Thyroid gland (tissue), 4 donors: ENCODE results near the gene CCNB1IP1. TPM values are rescaled to one million over a fixed set of nuclear protein-coding genes. Genes with fewer than 3 reads are reported as not detected.
A peak's percentile ranks its signal among the peaks of the same experiment; 100 is the strongest.
"Not testable (repeated sequence)": the region's sequence is repeated elsewhere in the genome, so short reads cannot be mapped to it uniquely, and the experiment has no call there.

Experiments used
- DNase-seq, 2 donors: peaks; one replicate each; pipeline ENCODE4 v3.0.0-alpha.2; 2019
- H3K27ac ChIP-seq, 3 donors: fragments of 200-600 bp; sonication (generic); 1 replicate in 2 of 3; 2 replicates in 1 of 3; pipeline ENCODE4 v1.5.1; 2016 to 2019; ENCODE audit warnings: mild to moderate bottlenecking in 1 of 3, moderate library complexity in 1 of 3
- H3K27me3 ChIP-seq: fragments of 200-600 bp; sonication (generic); one replicate; pipeline ENCODE4 v1.5.1; 2019
- H3K36me3 ChIP-seq, 2 donors: fragments of 200-600 bp; sonication (generic); one replicate each; pipeline ENCODE4 v1.5.1; 2016 to 2019
- H3K4me1 ChIP-seq, 2 donors: fragments of 200-600 bp; sonication (generic); one replicate each; pipeline ENCODE4 v1.5.1; 2017 to 2019
- H3K4me3 ChIP-seq, 3 donors: fragments of 200-600 bp; sonication (generic); replicated peaks in 1 of 3; 1 replicate in 2 of 3; 2 replicates in 1 of 3; pipeline ENCODE4 v1.5.1; 2016; ENCODE audit warnings: mild to moderate bottlenecking in 1 of 3
- H3K9me3 ChIP-seq: fragments of 200-600 bp; sonication (generic); one replicate; pipeline ENCODE4 v1.5.1; 2017
- CTCF ChIP-seq, 6 experiments: fragments of 200-600 bp in 3 of 6; fragments of 450-650 bp in 3 of 6; sonication (generic) in 3 of 6; IDR thresholded peaks; one replicate each; pipeline ENCODE4 v1.5.1; 2016 to 2019; ENCODE audit warnings: antibody characterized with exemption in 6 of 6, mild to moderate bottlenecking in 2 of 6, inconsistent platforms in 1 of 6, moderate library complexity in 1 of 6
- POLR2A ChIP-seq, 2 donors: fragments of 450-650 bp; IDR thresholded peaks; one replicate each; pipeline ENCODE4 v1.6.1; 2017; ENCODE audit warnings: antibody characterized with exemption in 2 of 2, mild to moderate bottlenecking in 2 of 2, moderate library complexity in 1 of 2
- WGBS, 2 donors: methylation state at CpG; one replicate each; pipeline ENCODE4 v1.1.5; 2017; 5-methylcytosine and 5-hydroxymethylcytosine counted together
- intact Hi-C: fragments of 100-400 bp; cut with DNase I; formaldehyde crosslinking; loops from one replicate; pipeline ENCODE4 v1.15.1; 2023
- total RNA-seq, 4 donors: library from RNA; depleted of rRNA; stranded (reverse); fragments of >200 nt; gene quantifications; one replicate each; pipeline ENCODE4 v1.2.3, GENCODE V29; 2016

CCNB1IP1 gene
- total RNA-seq, 4 donors from 2014 or later, result 57.2 to 150 (median 92.9) TPM

- no peaks in the 10 kb centered on the region for H3K9me3 ChIP-seq
- H3K4me1 ChIP-seq, result peaks cover 6 to 7% of the 10 kb centered on the region in 2 donors
- peak within 1 kb of the TSS in 1 of 3 donors; percentile 53 for H3K27ac ChIP-seq
- intact Hi-C loops, result no loop called here
- peak; percentile 75 to 84 for DNase-seq
- peak within 1 kb of the TSS; percentile 8 to 51 (median 41) for H3K4me3 ChIP-seq
- WGBS, 2 donors, result 0 to 1% methylated on average over 27 of the region's 27 CpGs
- TF ChIP-seq CTCF (IDR thresholded peaks at IDR 0.05) (peak in 5 of 6 experiments; percentile 78 to 93 (median 87)), POLR2A (IDR thresholded peaks at IDR 0.05) (no peak)
- H3K36me3 ChIP-seq, result peaks cover 4 to 11% of the 10 kb centered on the region in 2 donors
- no peaks in the 10 kb centered on the region for H3K27me3 ChIP-seq
Measured at GRCh38 chr14:20305265-20306078, 27.6 kb downstream of the CCNB1IP1 start, which contains the start of gene TTC5. Gene TTC5 (minus strand): TSS chr14:20305951. CDS start chr14:20305937, 14 bp downstream.

GRCh38 chr14:20302042-20302755, 30.9 kb downstream of the CCNB1IP1 start:
- Histone ChIP-seq H3K4me3 (no peak overlapping the region), H3K27me3 (no peaks in the 10 kb centered on the region), H3K27ac (no peak overlapping the region), H3K36me3 (peaks cover 20 to 42% of the 10 kb centered on the region in 2 donors), H3K4me1 (peaks cover 6 to 7% of the 10 kb centered on the region in 2 donors), H3K9me3 (no peaks in the 10 kb centered on the region)
- 85 to 98% methylated on average over 1 of the region's 1 CpG for WGBS, 2 donors
- no peak for DNase-seq
- TF ChIP-seq POLR2A (IDR thresholded peaks at IDR 0.05) (no peak), CTCF (IDR thresholded peaks at IDR 0.05) (no peak)
- intact Hi-C loops, result no loop called here

- peaks cover 45 to 91% of the 10 kb centered on the region in 2 donors for H3K36me3 ChIP-seq
- no peak for TF ChIP-seq CTCF (IDR thresholded peaks at IDR 0.05)
- intact Hi-C loops, result no loop called here
- DNase-seq, result no peak
- no peak overlapping the region for H3K27ac ChIP-seq
- H3K9me3 ChIP-seq, result no peaks in the 10 kb centered on the region
- WGBS, 2 donors, result 78 to 93% methylated on average over 4 of the region's 4 CpGs
- H3K4me1 ChIP-seq, result no peaks in the 10 kb centered on the region
- no peaks in the 10 kb centered on the region for H3K27me3 ChIP-seq
- no peak overlapping the region for H3K4me3 ChIP-seq
Measured at GRCh38 chr14:20295067-20295466, 38.0 kb downstream of the CCNB1IP1 start.

- TF ChIP-seq CTCF (IDR thresholded peaks at IDR 0.05), result no peak
- Histone ChIP-seq H3K4me1 (no peaks in the 10 kb centered on the region), H3K36me3 (peaks cover 45 to 89% of the 10 kb centered on the region in 2 donors), H3K27me3 (no peaks in the 10 kb centered on the region), H3K4me3 (no peak overlapping the region), H3K9me3 (no peaks in the 10 kb centered on the region), H3K27ac (no peak overlapping the region)
- intact Hi-C loops, result no loop called here
- 81 to 83% methylated on average over 2 of the region's 2 CpGs for WGBS, 2 donors
- DNase-seq, result no peak
Measured at GRCh38 chr14:20294636-20295035, 38.4 kb downstream of the CCNB1IP1 start.

- intact Hi-C loops, H3K36me3 ChIP-seq, DNase-seq, H3K27me3 ChIP-seq, H3K4me1 ChIP-seq, H3K27ac ChIP-seq, H3K9me3 ChIP-seq, H3K4me3 ChIP-seq: not testable (repeated sequence)
- WGBS, 2 donors, result 95 to 100% methylated on average over 1 of the region's 1 CpG
Measured at GRCh38 chr14:20281998-20282397, 51.1 kb downstream of the CCNB1IP1 start.

- WGBS, 2 donors, result 89 to 100% methylated on average over 1 to 4 of the region's 7 CpGs
- H3K27ac ChIP-seq, intact Hi-C loops, H3K4me1 ChIP-seq, DNase-seq, H3K36me3 ChIP-seq, H3K4me3 ChIP-seq, H3K27me3 ChIP-seq, H3K9me3 ChIP-seq: not testable (repeated sequence)
Measured at GRCh38 chr14:20280265-20280664, 52.8 kb downstream of the CCNB1IP1 start.
